GM12878 (cell line): ENCODE measurements around the gene THRAP3. TPM values are rescaled to one million over a fixed set of nuclear protein-coding genes. Genes with fewer than 3 reads are reported as not detected.

Experiments
- ATAC-seq: fragments of 200-7000 bp; cut with Tn5 transposase; 3 replicates; pipeline ENCODE4 v1.9.1; 2020; ENCODE audit warnings: mild to moderate bottlenecking, moderate library complexity
- BruUV-seq: library from RNA; stranded (reverse); fragments of 400-500 nt; replicated peaks from 2 replicates; lab custom pipeline; 2021; lab: Mats Ljungman, UMichigan
- CTCF ChIA-PET: fragments of 300-600 bp; sonication (Branson Sonifier 250); formaldehyde crosslinking; extraction: SDS; loops from one replicate; lab custom pipeline; 2021; ENCODE audit warnings: inconsistent platforms; lab: Yijun Ruan, JAX
- POLR2A ChIA-PET: fragments of 350-600 bp; formaldehyde crosslinking; extraction: SDS; loops from one replicate; lab custom pipeline; 2021; ENCODE audit warnings: inconsistent platforms; lab: Charles Lee
- RAD21 ChIA-PET: fragments of 300-600 bp; sonication (Branson Sonifier 250); formaldehyde crosslinking; loops from one replicate; lab custom pipeline; 2023; ENCODE audit warnings: antibody characterized with exemption; ENCODE audit not compliant: unreplicated experiment; lab: Charles Lee
- SMC1A ChIA-PET: fragments of 300-600 bp; sonication (Branson Sonifier 250); formaldehyde crosslinking; loops from one replicate; lab custom pipeline; 2023; ENCODE audit not compliant: unreplicated experiment, uncharacterized antibody; lab: Charles Lee
- DNase-seq: peaks from one replicate; pipeline ENCODE4 v3.0.0-alpha.2; 2011; ENCODE audit warnings: low read depth, low spot score
- FAIRE-seq: peaks from 3 replicates; lab custom pipeline; 2011; peaks lifted over from hg19 to GRCh38; lab: Jason Lieb, UNC
- H2AFZ ChIP-seq: 2 replicates; pipeline ENCODE4 v1.6.0; 2011; ENCODE audit warnings: low read depth, low read length, control low read depth; ENCODE audit not compliant: control insufficient read depth
- H3K27ac ChIP-seq: 2 replicates; pipeline ENCODE4 v1.5.1; 2011; ENCODE audit warnings: control low read depth; ENCODE audit not compliant: control insufficient read depth, insufficient read depth
- H3K27me3 ChIP-seq, 2 experiments: replicated peaks in 1 of 2; 2 replicates each; pipeline versions ENCODE4 v1.6.0 to v1.6.1; 2011; ENCODE audit warnings: low read length in 1 of 2; ENCODE audit not compliant: control insufficient read depth in 2 of 2, insufficient read depth in 2 of 2
- H3K36me3 ChIP-seq, 2 experiments: 2 replicates each; pipeline ENCODE4 v1.5.1; 2011; ENCODE audit warnings: low read length in 1 of 2; ENCODE audit not compliant: control insufficient read depth in 2 of 2, insufficient read depth in 2 of 2
- H3K4me1 ChIP-seq: 2 replicates; pipeline ENCODE4 v1.6.1; 2011; ENCODE audit warnings: mild to moderate bottlenecking, low read length, moderate library complexity, mixed read lengths; ENCODE audit not compliant: control insufficient read depth, insufficient read depth
- H3K4me2 ChIP-seq: 2 replicates; pipeline ENCODE4 v1.6.0; 2011; ENCODE audit warnings: control low read depth; ENCODE audit not compliant: control insufficient read depth, insufficient read depth
- H3K4me3 ChIP-seq: fragments of 200-600 bp; sonication (generic); 2 replicates; pipeline ENCODE4 v1.5.1; 2016
- H3K79me2 ChIP-seq: 2 replicates; pipeline ENCODE4 v1.6.0; 2011; ENCODE audit warnings: low read length; ENCODE audit not compliant: control insufficient read depth, insufficient read depth
- H3K9ac ChIP-seq: 2 replicates; pipeline ENCODE4 v1.8.0; 2011; ENCODE audit warnings: low read length, control low read depth, mixed read lengths; ENCODE audit not compliant: control insufficient read depth, insufficient read depth
- H3K9me3 ChIP-seq: replicated peaks from 3 replicates; pipeline ENCODE4 v1.5.1; 2011; ENCODE audit warnings: mild to moderate bottlenecking, low read length; ENCODE audit not compliant: control insufficient read depth, insufficient read depth
- H4K20me1 ChIP-seq: 2 replicates; pipeline ENCODE4 v1.6.0; 2011; ENCODE audit not compliant: control insufficient read depth, insufficient read depth
- BMI1 ChIP-seq: fragments of 450-650 bp; IDR thresholded peaks from 2 replicates; pipeline ENCODE4 v1.6.1; 2016; ENCODE audit warnings: mild to moderate bottlenecking, moderate library complexity, borderline replicate concordance
- CTCF ChIP-seq, 3 experiments: IDR thresholded peaks in 2 of 3; conservative IDR thresholded peaks in 1 of 3; 2 replicates each; pipeline ENCODE4 v1.5.1; 2011; ENCODE audit warnings: low read depth in 3 of 3, low read length in 3 of 3, mild to moderate bottlenecking in 3 of 3, control low read depth in 2 of 3, moderate library complexity in 2 of 3, inconsistent platforms in 1 of 3, mixed read lengths in 1 of 3; ENCODE audit not compliant: control insufficient read depth in 2 of 3, insufficient read depth in 1 of 3; ENCODE audit errors: extremely low read depth in 1 of 3
- DPF2 ChIP-seq: fragments of 450-650 bp; IDR thresholded peaks from 2 replicates; pipeline ENCODE4 v1.6.1; 2017; ENCODE audit warnings: mild to moderate bottlenecking
- EED ChIP-seq: sonication (generic); IDR thresholded peaks from 2 replicates; pipeline ENCODE4 v1.6.1; 2016; ENCODE audit warnings: antibody characterized with exemption, low read depth
- FOS ChIP-seq: IDR thresholded peaks from 3 replicates; pipeline ENCODE4 v1.6.1; 2011; ENCODE audit warnings: borderline replicate concordance; ENCODE audit not compliant: insufficient read length; ENCODE audit errors: extremely low read depth
- KAT2A ChIP-seq: conservative IDR thresholded peaks from 2 replicates; pipeline ENCODE4 v1.6.1; 2011; ENCODE audit warnings: low read depth, low read length; ENCODE audit not compliant: control insufficient read depth
- MTA2 ChIP-seq: fragments of 450-650 bp; IDR thresholded peaks from 2 replicates; pipeline ENCODE4 v1.6.1; 2016; ENCODE audit warnings: low read depth, mild to moderate bottlenecking, moderate library complexity
- MXI1 ChIP-seq: fragments of 150-350 bp; IDR thresholded peaks from 2 replicates; pipeline ENCODE4 v1.6.1; 2011; ENCODE audit warnings: low read depth, mild to moderate bottlenecking, inconsistent platforms, low read length, improper control_type of control experiment
- PAX8 ChIP-seq: fragments of 450-650 bp; IDR thresholded peaks from 2 replicates; pipeline ENCODE4 v1.6.1; 2017; ENCODE audit warnings: mild to moderate bottlenecking, moderate library complexity
- RAD21 ChIP-seq: IDR thresholded peaks from 2 replicates; pipeline ENCODE4 v1.6.1; 2011; ENCODE audit warnings: mild to moderate bottlenecking, low read depth, low read length, moderate library complexity; ENCODE audit not compliant: insufficient read depth
- RFX5 ChIP-seq: IDR thresholded peaks from 2 replicates; pipeline ENCODE4 v1.6.1; 2011; ENCODE audit warnings: low read depth, low read length, improper control_type of control experiment
- SMAD1 ChIP-seq: fragments of 450-650 bp; IDR thresholded peaks from 2 replicates; pipeline ENCODE4 v1.6.1; 2018; ENCODE audit warnings: mild to moderate bottlenecking, low read depth; ENCODE audit not compliant: partially characterized antibody
- SMC3 ChIP-seq: IDR thresholded peaks from 2 replicates; pipeline ENCODE4 v1.6.1; 2011; ENCODE audit warnings: low read length, improper control_type of control experiment, borderline replicate concordance
- STAT3 ChIP-seq: IDR thresholded peaks from 2 replicates; pipeline ENCODE4 v1.6.1; 2011; ENCODE audit warnings: low read depth, low read length, improper control_type of control experiment
- YY1 ChIP-seq: IDR thresholded peaks from 2 replicates; pipeline ENCODE4 v1.6.1; 2011; ENCODE audit warnings: low read depth, mild to moderate bottlenecking, low read length
- ZNF592 ChIP-seq: fragments of 450-650 bp; IDR thresholded peaks from 2 replicates; pipeline ENCODE4 v1.6.1; 2017; ENCODE audit warnings: mild to moderate bottlenecking, moderate library complexity
- WGBS: methylation state at CpG from one replicate; pipeline ENCODE4 v1.1.6; 2016; ENCODE audit warnings: low lambda C conversion rate; ENCODE audit not compliant: insufficient replicate concordance, insufficient coverage; ENCODE audit errors: missing lambda C conversion rate; 5-methylcytosine and 5-hydroxymethylcytosine counted together
- in situ Hi-C: fragments of 300-500 bp; cut with MboI; formaldehyde crosslinking; loops from 9 replicates; pipeline ENCODE4 v1.14.3; 2018; ENCODE audit warnings: mixed read lengths
- intact Hi-C: fragments of 100-400 bp; cut with micrococcal nuclease; formaldehyde crosslinking; loops from one replicate; pipeline ENCODE4 v1.14.2; 2022; ENCODE audit not compliant: unreplicated experiment
- polyA plus RNA-seq, 11 experiments: library from polyadenylated mRNA; depleted of rRNA in 4 of 11; unstranded in 6 of 11; stranded (reverse) in 5 of 11; fragments of >200 nt; fragmentation: Nextera tagmentation in 4 of 11; fragmentation: Illumina TruSeq in 1 of 11; extraction: Ambion mirVana in 4 of 11; extraction: Trizol in 1 of 11; gene quantifications; 1 replicate in 1 of 11; 2 replicates in 10 of 11; pipeline versions ENCODE4 v1.2.1 to v1.2.3, GENCODE V29; 2011 to 2016; ENCODE audit warnings: inconsistent platforms in 2 of 11, missing spikeins in 2 of 11, low read depth in 1 of 11
- total RNA-seq, 4 experiments: library from RNA; depleted of rRNA in 3 of 4; stranded (reverse); fragments of >200 nt in 3 of 4; fragmentation: Illumina TruSeq in 1 of 4; extraction: Trizol in 1 of 4; gene quantifications; 2 replicates each; pipeline versions ENCODE4 v1.2.1 to v1.2.3, GENCODE V29; 2013 to 2021

Gene THRAP3
- total and polyA plus RNA-seq, 10 of the 15 experiments (the other 5 are each of a cell fraction or from before 2014, with no cell fraction given): 76.3 to 173 (median 136) TPM

GRCh38 chr1:36285443-36286101 lies 61.3 kb downstream of the THRAP3 start:
- H2AFZ ChIP-seq: no peak overlapping the region
- ChIA-PET POLR2A (interaction anchor here (0.6 to 2.1 kb wide), 10 partner anchors 21 to 144 kb away, joined by 3 to 8 read pairs (median 4); partner anchors contain the start of genes SH3D21, THRAP3 and TRAPPC3), SMC1A (interaction anchor here (0.7 to 5.5 kb wide), 35 partner anchors 17 to 190 kb away, joined by 3 to 69 read pairs (median 4); partner anchors contain the start of genes SH3D21, THRAP3 and TRAPPC3), CTCF (interaction anchor here (0.6 to 3.8 kb wide), 60 partner anchors 9 to 198 kb away, joined by 3 to 89 read pairs (median 4); partner anchors contain the start of genes EVA1B, SH3D21, THRAP3 and TRAPPC3), RAD21 (interaction anchor here (0.7 to 1.7 kb wide), 24 partner anchors 22 to 190 kb away, joined by 3 to 62 read pairs (median 4); partner anchors contain the start of genes OSCP1, THRAP3 and TRAPPC3)
- no peak overlapping the region for H3K27ac ChIP-seq
- H3K79me2 ChIP-seq: peaks cover 5% of the 10 kb centered on the region
- H3K27me3 ChIP-seq: no peaks in the 10 kb centered on the region
- intact Hi-C loops: loop anchor here (1.0 to 5.0 kb wide), 3 partner anchors 98 to 187 kb away; partner anchors contain the start of gene TRAPPC3
- FAIRE-seq (peak; percentile 91), ATAC-seq (peak; percentile 96), DNase-seq (peak; percentile 41)
- BruUV-seq: no TSS peak
- 0 out of 2 replicates have a peak, but pooled peaks cover 3% of the 10 kb centered on the region for H4K20me1 ChIP-seq
- H3K9me3 ChIP-seq: no peaks in the 10 kb centered on the region
- in situ Hi-C loops: loop anchor here (5.0 to 10.0 kb wide), 2 partner anchors 133 to 181 kb away; no protein-coding TSS in a partner anchor
- no peaks in the 10 kb centered on the region; the same call in 1 of the 2 replicates for H3K4me1 ChIP-seq
- H3K36me3 ChIP-seq: peaks cover 27 to 41% of the 10 kb centered on the region in 2 experiments
- no peak overlapping the region for H3K4me3 ChIP-seq
- WGBS: 48% methylated on average over 7 of the region's 7 CpGs
- H3K4me2 ChIP-seq: no peak overlapping the region
- no peak overlapping the region for H3K9ac ChIP-seq
- TF ChIP-seq STAT3 (no peak), SMC3 (peak; percentile 68; the same call in 1 of the 2 replicates), MTA2 (no peak), CTCF (IDR thresholded peaks at IDR 0.05 in 2 of 3, conservative IDR thresholded peaks at IDR 0.05 in 1 of 3; ENCODE audit: control insufficient read depth in 2 of 3, extremely low read depth in 1 of 3, insufficient read depth in 1 of 3, low read depth in 3 of 3, low read length in 3 of 3) (peak; percentile 56 to 78 (median 67)), SMAD1 (no peak), EED (no peak), RAD21 (peak; percentile 84), MXI1 (no peak), YY1 (0 out of 2 replicates have a peak, but pooled peaks have one; percentile 20), KAT2A (no peak), RFX5 (no peak), DPF2 (no peak), ZNF592 (no peak), FOS (no peak), BMI1 (no peak), PAX8 (no peak)
